Coronary artery (tissue), 2 donors: ENCODE data around the gene UMAD1.

ENCODE experiments used
- DNase-seq: peaks from one replicate; pipeline ENCODE4 v3.0.0-alpha.2; 2017; ENCODE audit warnings: low spot score
- H3K27ac ChIP-seq, 2 donors: fragments of 200-600 bp; sonication (generic); one replicate each; pipeline ENCODE4 v1.5.1; 2016 to 2019
- H3K4me3 ChIP-seq: fragments of 200-600 bp; sonication (generic); 2 replicates; pipeline ENCODE4 v1.5.1; 2016; ENCODE audit warnings: mild to moderate bottlenecking, moderate library complexity
- CTCF ChIP-seq: fragments of 200-600 bp; sonication (generic); IDR thresholded peaks from one replicate; pipeline ENCODE4 v1.5.1; 2019; ENCODE audit warnings: antibody characterized with exemption

Gene UMAD1

GRCh38 chr7:7665031-7665430, 24.5 kb downstream of the UMAD1 start:
- Histone ChIP-seq H3K4me3 (no peak overlapping the region), H3K27ac (no peak overlapping the region)
- no peak for DNase-seq
- TF ChIP-seq CTCF: no peak

GRCh38 chr7:7667187-7667586, 26.6 kb downstream of the UMAD1 start:
- TF ChIP-seq CTCF: no peak
- no peak overlapping the region for H3K4me3 ChIP-seq
- no peak overlapping the region for H3K27ac ChIP-seq
- no peak for DNase-seq

GRCh38 chr7:7668706-7669105, 28.2 kb downstream of the UMAD1 start:
- DNase-seq: no peak
- H3K27ac ChIP-seq: no peak overlapping the region

GRCh38 chr7:7670490-7670889, 29.9 kb downstream of the UMAD1 start:
- DNase-seq: no peak
- H3K27ac ChIP-seq: no peak overlapping the region
- H3K4me3 ChIP-seq: no peak overlapping the region
- no peak for TF ChIP-seq CTCF

More at GRCh38 chr7:7668706-7669105, 28.2 kb downstream of the UMAD1 start:
- TF ChIP-seq CTCF: no peak
- no peak overlapping the region for H3K4me3 ChIP-seq

GRCh38 chr7:7671361-7671760, 30.8 kb downstream of the UMAD1 start:
- no peak overlapping the region for H3K4me3 ChIP-seq
- no peak overlapping the region for H3K27ac ChIP-seq
- no peak for DNase-seq
- no peak for TF ChIP-seq CTCF

- Histone ChIP-seq H3K4me3 (no peak overlapping the region), H3K27ac (no peak overlapping the region)
- no peak for TF ChIP-seq CTCF
- DNase-seq: no peak
Measured at GRCh38 chr7:7672545-7673239, 32.1 kb downstream of the UMAD1 start.

GRCh38 chr7:7673240-7673550, 32.6 kb downstream of the UMAD1 start:
- no peak for TF ChIP-seq CTCF
- H3K4me3 ChIP-seq: no peak overlapping the region
- H3K27ac ChIP-seq: no peak overlapping the region
- DNase-seq: no peak
